Lower leg skin (tissue), 4 donors: Measurements from ENCODE around the gene PVR. TPM values are rescaled to one million over a fixed set of nuclear protein-coding genes. Genes with fewer than 3 reads are reported as not detected.
"Not testable (repeated sequence)": the region's sequence is repeated elsewhere in the genome, so short reads cannot be mapped to it uniquely, and the experiment has no call there.

Experiments used
- DNase-seq, 2 donors: peaks; one replicate each; pipeline ENCODE4 v3.0.0-alpha.2; 2019; ENCODE audit warnings: low spot score in 2 of 2
- H3K4me3 ChIP-seq: fragments of 200-600 bp; sonication (generic); 2 replicates; pipeline ENCODE4 v1.5.1; 2017; ENCODE audit warnings: mild to moderate bottlenecking, low read depth; ENCODE audit not compliant: poor library complexity, severe bottlenecking
- CTCF ChIP-seq, 3 donors: fragments of 450-650 bp; IDR thresholded peaks; one replicate each; pipeline ENCODE4 v1.5.1; 2016; ENCODE audit warnings: antibody characterized with exemption in 3 of 3, mild to moderate bottlenecking in 3 of 3, moderate library complexity in 2 of 3
- POLR2A ChIP-seq, 2 donors: fragments of 450-650 bp; IDR thresholded peaks; one replicate each; pipeline ENCODE4 v1.6.1; 2016 to 2017; ENCODE audit warnings: antibody characterized with exemption in 2 of 2, mild to moderate bottlenecking in 1 of 2, moderate library complexity in 1 of 2
- WGBS, 2 donors: methylation state at CpG; one replicate each; pipeline ENCODE4 v1.1.5; 2018; 5-methylcytosine and 5-hydroxymethylcytosine counted together
- intact Hi-C: fragments of 100-400 bp; cut with DNase I; formaldehyde crosslinking; loops from one replicate; pipeline ENCODE4 v1.15.0; 2023; ENCODE audit warnings: low total_unique reads
- total RNA-seq, 4 donors: library from RNA; depleted of rRNA; stranded (reverse); fragments of >200 nt; gene quantifications; one replicate each; pipeline ENCODE4 v1.1.0, GENCODE V29; 2016

PVR gene
- total RNA-seq, 4 donors from 2014 or later, result 9.9 to 14.3 (median 12.1) TPM

GRCh38 chr19:44663996-44664395 is 20.3 kb downstream of the PVR start:
- TF ChIP-seq POLR2A (IDR thresholded peaks at IDR 0.05) (no peak), CTCF (IDR thresholded peaks at IDR 0.05) (no peak)
- H3K4me3 ChIP-seq, result no peak overlapping the region
- WGBS, 2 donors, result 94 to 98% methylated on average over 5 of the region's 5 CpGs
- intact Hi-C loops, result no loop called here
- no peak for DNase-seq

- no peak overlapping the region for H3K4me3 ChIP-seq
- TF ChIP-seq POLR2A (IDR thresholded peaks at IDR 0.05) (no peak), CTCF (IDR thresholded peaks at IDR 0.05) (no peak)
- intact Hi-C loops, result no loop called here
- no peak for DNase-seq
- whole genome bisulfite sequencing, 2 donors, result 94% methylated on average over 10 of the region's 10 CpGs
Observed at GRCh38 chr19:44664976-44665375, 21.3 kb downstream of the PVR start.

GRCh38 chr19:44666852-44667556 is 23.3 kb downstream of the PVR start:
- H3K4me3 ChIP-seq, result no peak overlapping the region

GRCh38 chr19:44668985-44669764 is 25.5 kb downstream of the PVR start:
- no peak overlapping the region for H3K4me3 ChIP-seq
- DNase-seq, result no peak
- WGBS, 2 donors, result 79 to 89% methylated on average over 2 of the region's 2 CpGs
- TF ChIP-seq CTCF (IDR thresholded peaks at IDR 0.05) (no peak), POLR2A (IDR thresholded peaks at IDR 0.05) (no peak)
- intact Hi-C loops, result no loop called here

More at GRCh38 chr19:44666852-44667556, 23.3 kb downstream of the PVR start:
- TF ChIP-seq CTCF (IDR thresholded peaks at IDR 0.05) (no peak), POLR2A (IDR thresholded peaks at IDR 0.05) (no peak)
- intact Hi-C loops, result no loop called here
- no peak for DNase-seq
- 86 to 89% methylated on average over 7 of the region's 7 CpGs for WGBS, 2 donors

- intact Hi-C loops, DNase-seq, H3K4me3 ChIP-seq: not testable (repeated sequence)
- 73 to 94% methylated on average over 2 of the region's 2 CpGs for WGBS, 2 donors
Observed at GRCh38 chr19:44670027-44670426, 26.3 kb downstream of the PVR start.

GRCh38 chr19:44671400-44671799 is 27.7 kb downstream of the PVR start, which contains the start of gene CEACAM19:
TSS of gene CEACAM19 (plus strand) at chr19:44671482. CDS start at chr19:44671932, 450 bp downstream.
- intact Hi-C loops, result no loop called here
- H3K4me3 ChIP-seq, result no peak within 1 kb of the TSS
- TF ChIP-seq CTCF (IDR thresholded peaks at IDR 0.05) (no peak), POLR2A (IDR thresholded peaks at IDR 0.05) (no peak)
- DNase-seq, result peak in 1 of 2 donors; percentile 43
- WGBS, 2 donors, result 54 to 61% methylated on average over 2 of the region's 2 CpGs
